Right lobe of liver (tissue), 6 donors: ENCODE measurements around the gene TSC1. TPM values are rescaled to one million over a fixed set of nuclear protein-coding genes. Genes with fewer than 3 reads are reported as not detected.
A peak's percentile ranks its signal among the peaks of the same experiment; 100 is the strongest.

Source experiments
- ATAC-seq, 4 donors: fragments of 200-7000 bp; cut with Tn5 transposase; one replicate each; pipeline ENCODE4 v1.9.1; 2020; ENCODE audit warnings: mild to moderate bottlenecking in 4 of 4, moderate library complexity in 4 of 4
- DNase-seq, 3 donors: peaks; one replicate each; pipeline ENCODE4 v3.0.0-alpha.2; 2020
- H3K27ac ChIP-seq, 3 donors: fragments of 200-600 bp; one replicate each; pipeline ENCODE4 v1.8.0; 2022
- H3K27me3 ChIP-seq, 2 donors: fragments of 200-600 bp; one replicate each; pipeline ENCODE4 v1.8.0; 2022
- H3K36me3 ChIP-seq, 4 donors: fragments of 200-600 bp; sonication (generic) in 1 of 4; one replicate each; pipeline versions ENCODE4 v1.5.1 to v1.8.0; 2017 to 2022; ENCODE audit warnings: control low read depth in 1 of 4
- H3K4me1 ChIP-seq, 4 donors: fragments of 200-600 bp; sonication (generic) in 1 of 4; one replicate each; pipeline versions ENCODE4 v1.5.1 to v1.8.0; 2017 to 2022; ENCODE audit warnings: control low read depth in 1 of 4
- H3K4me3 ChIP-seq, 3 donors: fragments of 200-600 bp; one replicate each; pipeline ENCODE4 v1.8.0; 2022
- H3K9me3 ChIP-seq, 4 donors: fragments of 200-600 bp; sonication (generic) in 1 of 4; one replicate each; pipeline versions ENCODE4 v1.5.1 to v1.8.0; 2017 to 2022; ENCODE audit warnings: control low read depth in 1 of 4
- POLR2A ChIP-seq: fragments of 450-650 bp; IDR thresholded peaks from one replicate; pipeline ENCODE4 v1.6.1; 2017; ENCODE audit warnings: antibody characterized with exemption, mild to moderate bottlenecking
- WGBS: methylation state at CpG from one replicate; pipeline ENCODE4 v1.1.6; 2018; ENCODE audit warnings: low coverage, low lambda C conversion rate; ENCODE audit not compliant: insufficient coverage; ENCODE audit errors: missing lambda C conversion rate; 5-methylcytosine and 5-hydroxymethylcytosine counted together
- intact Hi-C, 2 donors: fragments of 100-400 bp; cut with DNase I; formaldehyde crosslinking; loops; one replicate each; pipeline versions ENCODE4 v1.11.2 to v1.14.1; 2022
- microRNA-seq, 2 donors: library from miRNA; unstranded; fragments of <30 nt; microRNA quantifications; one replicate each; pipeline ENCODE4, GENCODE V29; 2019 to 2020
- small RNA-seq, 2 experiments: library from RNA; depleted of rRNA; stranded (forward); fragments of <200 nt; gene quantifications; one replicate each; pipeline ENCODE3, GENCODE V24; 2016
- total RNA-seq, 6 experiments: library from RNA; depleted of rRNA in 2 of 6; stranded (reverse); fragments of >200 nt in 2 of 6; fragmentation: NEBNext Ultra II Directional in 3 of 6; extraction: Animal tissue kit (Norgen Biotek cat#: 25700) in 3 of 6; gene quantifications; one replicate each; pipeline versions ENCODE4 v1.1.0 to v1.2.4, GENCODE V29; 2016 to 2023
- TF ChIP-seq, protein P1 (sequence below), 4 donors: fragments of 200-600 bp in 3 of 4; fragments of 450-650 bp in 1 of 4; IDR thresholded peaks; one replicate each; pipeline versions ENCODE4 v1.5.1 to v1.8.0; 2016 to 2022; ENCODE audit warnings: antibody characterized with exemption in 4 of 4, mild to moderate bottlenecking in 2 of 4
- donor health status: DM: no; HTN: yes; CAD: no.
- donor health status: DM: no; HTN: no; CAD: no.
- donor health status: DM: no; HTN: no; CAD: no.
- donor health status: DM: no; HTN: yes; CAD: no.
- donor health status: DM: no; HTN: yes; CAD: no.

Gene TSC1
- total RNA-seq, 6 experiments from 2014 or later = 14.2 to 22.8 (median 18.3) TPM

DNA sequence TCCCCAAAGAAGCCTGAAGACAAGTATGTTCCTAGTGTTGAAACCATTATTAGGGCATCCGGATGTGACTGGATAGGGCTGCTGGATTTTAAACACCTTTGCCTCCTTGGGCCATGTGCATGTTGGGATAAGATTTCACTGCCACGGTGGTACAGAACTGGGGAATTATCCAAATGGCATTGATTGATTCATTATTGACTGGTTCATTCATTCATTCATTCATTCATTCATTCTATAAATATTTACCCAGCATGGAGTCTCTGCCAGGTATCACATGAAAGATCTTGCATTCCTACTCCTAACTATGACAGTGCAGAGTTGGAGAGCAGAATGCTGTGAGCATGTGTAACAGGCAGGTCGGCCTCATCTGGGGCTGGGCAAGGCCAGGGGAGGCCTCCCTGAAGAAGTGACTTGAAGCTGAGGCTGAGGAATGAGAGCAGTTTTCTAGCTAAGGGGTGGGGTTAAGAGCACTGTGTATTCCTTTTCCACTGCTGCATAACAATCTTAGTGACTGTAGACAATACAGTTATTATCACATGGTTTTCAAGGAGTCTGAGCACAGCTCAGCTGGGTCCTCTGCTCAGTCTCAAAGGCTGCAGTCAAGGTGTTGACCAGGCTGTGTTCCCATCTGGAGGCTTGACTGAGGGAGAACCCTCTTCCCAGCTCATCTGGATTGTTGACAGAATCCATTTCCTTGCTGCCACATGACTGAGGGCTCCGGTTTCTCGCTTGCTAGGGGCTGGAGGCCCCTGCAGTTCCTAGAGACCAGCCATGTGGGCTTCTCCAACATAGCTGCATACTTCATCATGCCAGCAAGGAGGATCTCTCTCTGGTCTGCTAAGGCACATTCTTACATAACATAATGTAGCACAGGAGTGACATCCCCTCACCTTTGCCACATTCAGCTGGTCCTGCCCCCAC lies 102.0 kb downstream of the TSC1 start:
- Histone ChIP-seq H3K4me1 (no peaks in the 10 kb centered on the region), H3K27me3 (no peaks in the 10 kb centered on the region), H3K4me3 (no peak overlapping the region), H3K27ac (no peak overlapping the region), H3K9me3 (no peaks in the 10 kb centered on the region), H3K36me3 (no peaks in the 10 kb centered on the region)
- intact Hi-C loops = no loop called here
- 73% methylated on average over 3 of the region's 5 CpGs for WGBS
- TF ChIP-seq, protein P1, sequence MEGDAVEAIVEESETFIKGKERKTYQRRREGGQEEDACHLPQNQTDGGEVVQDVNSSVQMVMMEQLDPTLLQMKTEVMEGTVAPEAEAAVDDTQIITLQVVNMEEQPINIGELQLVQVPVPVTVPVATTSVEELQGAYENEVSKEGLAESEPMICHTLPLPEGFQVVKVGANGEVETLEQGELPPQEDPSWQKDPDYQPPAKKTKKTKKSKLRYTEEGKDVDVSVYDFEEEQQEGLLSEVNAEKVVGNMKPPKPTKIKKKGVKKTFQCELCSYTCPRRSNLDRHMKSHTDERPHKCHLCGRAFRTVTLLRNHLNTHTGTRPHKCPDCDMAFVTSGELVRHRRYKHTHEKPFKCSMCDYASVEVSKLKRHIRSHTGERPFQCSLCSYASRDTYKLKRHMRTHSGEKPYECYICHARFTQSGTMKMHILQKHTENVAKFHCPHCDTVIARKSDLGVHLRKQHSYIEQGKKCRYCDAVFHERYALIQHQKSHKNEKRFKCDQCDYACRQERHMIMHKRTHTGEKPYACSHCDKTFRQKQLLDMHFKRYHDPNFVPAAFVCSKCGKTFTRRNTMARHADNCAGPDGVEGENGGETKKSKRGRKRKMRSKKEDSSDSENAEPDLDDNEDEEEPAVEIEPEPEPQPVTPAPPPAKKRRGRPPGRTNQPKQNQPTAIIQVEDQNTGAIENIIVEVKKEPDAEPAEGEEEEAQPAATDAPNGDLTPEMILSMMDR (IDR thresholded peaks at IDR 0.05) = no peak
- no peak for TF ChIP-seq POLR2A
- DNase-seq = peak in 1 of 3 donors; percentile 32
- no peak for ATAC-seq

Small RNA genes lying within 50 kb of the gene (microRNA-seq; reads per million reads assigned to microRNA genes)
- gene MIR548AW = 1.4 to 1.9 reads per million in 2 donors

Small RNA genes lying within 50 kb of the gene (small RNA-seq; reads per million reads assigned to genes)
- 0 reads per million in 2 experiments for gene AL593851.1
- 0 to 1.5 reads per million in 2 experiments for gene MIR548AW
- gene RNU7-21P = 0 reads per million in 2 experiments

Other genes with a start within 250 kb of the TSC1 start
- gene AK8, start 66.3 kb downstream of the TSC1 start, total RNA-seq = under 1 TPM in 2 of 6 experiments, not detected in 4; 0.12 TPM
- gene SPACA9, start 65.7 kb downstream of the TSC1 start, total RNA-seq = 1 to 10 TPM in 5 of 6 experiments, under 1 TPM in 1; 0.86 to 2.0 (median 1.3) TPM
- under 1 TPM in 3 of 6 experiments, not detected in 3; 0.24 to 0.64 (median 0.39) TPM for gene GFI1B, start 34.1 kb upstream of the TSC1 start, total RNA-seq
- gene GTF3C5, start 86.4 kb upstream of the TSC1 start, total RNA-seq = 10 to 100 TPM; 18.4 to 30.5 (median 19.8) TPM
- under 1 TPM in 4 of 6 experiments, not detected in 2; 0.19 to 0.35 (median 0.26) TPM for gene CEL, start 117.4 kb upstream of the TSC1 start, total RNA-seq
- gene RALGDS, start 176.6 kb upstream of the TSC1 start, total RNA-seq = 10 to 100 TPM in 1 of 6 experiments, 1 to 10 TPM in 5; 4.3 to 19.8 (median 5.7) TPM
- 1 to 10 TPM in 5 of 6 experiments, under 1 TPM in 1; 0.68 to 3.7 (median 1.9) TPM for gene GBGT1, start 219.3 kb upstream of the TSC1 start, total RNA-seq